Endothelial cell of umbilical vein (primary cell): ENCODE data around the gene SIGLEC15.

Source experiments
- CTCF ChIP-seq, 2 donors: IDR thresholded peaks; 1 replicate in 1 of 2; 2 replicates in 1 of 2; pipeline ENCODE4 v1.5.1; 2011; ENCODE audit warnings: low read length in 2 of 2, mild to moderate bottlenecking in 2 of 2, moderate library complexity in 2 of 2, control low read depth in 1 of 2, inconsistent platforms in 1 of 2, low read depth in 1 of 2; ENCODE audit not compliant: insufficient read depth in 1 of 2; ENCODE audit errors: extremely low read depth in 1 of 2
- EZH2 ChIP-seq: IDR thresholded peaks from 2 replicates; pipeline ENCODE4 v1.6.1; 2012; ENCODE audit warnings: borderline replicate concordance, low read depth, mild to moderate bottlenecking, moderate library complexity, low read length, inconsistent platforms; ENCODE audit not compliant: severe bottlenecking
- POLR2A ChIP-seq: IDR thresholded peaks from 2 replicates; pipeline ENCODE4 v1.6.1; 2012; ENCODE audit warnings: low read depth, mild to moderate bottlenecking, control low read depth, low read length
- POLR2AphosphoS5 ChIP-seq: IDR thresholded peaks from 2 replicates; pipeline ENCODE4 v1.6.1; 2012; ENCODE audit warnings: low read depth, mild to moderate bottlenecking, control low read depth, low read length, moderate library complexity; ENCODE audit not compliant: insufficient read depth

- no peak for TF ChIP-seq EZH2
- no peak for TF ChIP-seq POLR2A
- TF ChIP-seq CTCF (IDR thresholded peaks at IDR 0.05; ENCODE audit: extremely low read depth in 1 of 2, insufficient read depth in 1 of 2, low read depth in 1 of 2, low read length in 2 of 2): no peak
- no peak for TF ChIP-seq POLR2AphosphoS5
These were observed 36.5 kb downstream of the SIGLEC15 start for GRCh38 chr18:45861926-45862325.
